HPDE6-E6E7 (cell line): ENCODE results near the gene SGTA.
"Not testable (repeated sequence)": the region's sequence is repeated elsewhere in the genome, so short reads cannot be mapped to it uniquely, and the experiment has no call there.

ENCODE experiments used
- DNase-seq: peaks from one replicate; pipeline ENCODE4 v3.0.0; 2011; ENCODE audit warnings: missing footprints; ENCODE audit errors: extremely low spot score

The SGTA gene

GRCh38 chr19:2782936-2783780 is at the start of gene SGTA:
Gene SGTA (minus strand): TSS chr19:2783273. CDS start chr19:2769068, 14,205 bp downstream.
- DNase-seq = peak; percentile 97

GRCh38 chr19:2827840-2828489 is 44.9 kb upstream of the SGTA start:
- no peak for DNase-seq

GRCh38 chr19:2827022-2827421 is 43.9 kb upstream of the SGTA start:
- no peak for DNase-seq

GRCh38 chr19:2824129-2824528 is 41.1 kb upstream of the SGTA start:
- no peak for DNase-seq

- no peak for DNase-seq
These were observed 40.6 kb upstream of the SGTA start for GRCh38 chr19:2823646-2824045.

GRCh38 chr19:2822846-2823245 is 39.8 kb upstream of the SGTA start:
- DNase-seq = no peak

- no peak for DNase-seq
These were observed 37.1 kb upstream of the SGTA start for GRCh38 chr19:2820112-2820702.

- DNase-seq = peak; percentile 94
These were observed 36.6 kb upstream of the SGTA start, which contains the start of gene ZNF554 for GRCh38 chr19:2819540-2820111. Gene ZNF554 (plus strand): TSS chr19:2819868. CDS start chr19:2820072, 204 bp downstream.

- not testable (repeated sequence) for DNase-seq
These were observed 34.3 kb upstream of the SGTA start for GRCh38 chr19:2817237-2817829.

- DNase-seq = no peak
These were observed 33.6 kb upstream of the SGTA start for GRCh38 chr19:2816641-2817040.

GRCh38 chr19:2815923-2816322 is 32.9 kb upstream of the SGTA start:
- no peak for DNase-seq

- no peak for DNase-seq
These were observed 32.1 kb upstream of the SGTA start for GRCh38 chr19:2815191-2815614.

- DNase-seq = no peak
These were observed 31.4 kb upstream of the SGTA start for GRCh38 chr19:2814426-2814825.

GRCh38 chr19:2813235-2814160 is 30.4 kb upstream of the SGTA start:
- DNase-seq = no peak

GRCh38 chr19:2812414-2813234 is 29.6 kb upstream of the SGTA start:
- DNase-seq = no peak

- DNase-seq = no peak
These were observed 28.8 kb upstream of the SGTA start for GRCh38 chr19:2811735-2812413.

GRCh38 chr19:2811221-2811722 is 28.2 kb upstream of the SGTA start:
- DNase-seq = no peak

GRCh38 chr19:2810141-2811091 is 27.3 kb upstream of the SGTA start:
- no peak for DNase-seq
